Kidney (tissue), 14 donors: Measurements from ENCODE around the gene PRICKLE2. TPM values are rescaled to one million over a fixed set of nuclear protein-coding genes. Genes with fewer than 3 reads are reported as not detected.

ENCODE experiments used
- DNase-seq, 5 donors: peaks; one replicate each; pipeline ENCODE4 v3.0.0-alpha.2; 2013 to 2020
- FAIRE-seq: peaks from 2 replicates; lab custom pipeline; 2012; peaks lifted over from hg19 to GRCh38; lab: Jason Lieb, UNC
- H3K27ac ChIP-seq, 2 donors: one replicate each; pipeline ENCODE4 v1.7.0; 2013; ENCODE audit warnings: low read depth in 2 of 2, low read length in 2 of 2, inconsistent platforms in 1 of 2
- H3K27me3 ChIP-seq: one replicate; pipeline ENCODE4 v1.7.1; 2013; ENCODE audit warnings: low read length, inconsistent platforms; ENCODE audit not compliant: control insufficient read depth, insufficient read depth
- H3K36me3 ChIP-seq, 3 donors: one replicate each; pipeline versions ENCODE4 v1.7.0 to v1.7.1; 2013; ENCODE audit warnings: low read length in 3 of 3, control low read depth in 1 of 3, inconsistent platforms in 1 of 3; ENCODE audit not compliant: insufficient read depth in 3 of 3, control insufficient read depth in 2 of 3
- H3K4me1 ChIP-seq, 3 donors: one replicate each; pipeline versions ENCODE4 v1.7.0 to v1.7.1; 2013; ENCODE audit warnings: low read length in 3 of 3, inconsistent platforms in 1 of 3, low read depth in 1 of 3; ENCODE audit not compliant: control insufficient read depth in 2 of 3, insufficient read depth in 2 of 3
- H3K4me3 ChIP-seq, 3 donors: one replicate each; pipeline versions ENCODE4 v1.7.0 to v1.8.1; 2013; ENCODE audit warnings: low read length in 3 of 3, control low read depth in 1 of 3, inconsistent platforms in 1 of 3
- H3K9ac ChIP-seq, 3 donors: one replicate each; pipeline versions ENCODE4 v1.7.0 to v1.7.1; 2013; ENCODE audit warnings: low read length in 3 of 3, control low read depth in 1 of 3, inconsistent platforms in 1 of 3
- H3K9me3 ChIP-seq, 3 donors: one replicate each; pipeline versions ENCODE4 v1.7.0 to v1.7.1; 2013; ENCODE audit warnings: low read length in 3 of 3, control low read depth in 1 of 3, inconsistent platforms in 1 of 3; ENCODE audit not compliant: control insufficient read depth in 2 of 3, insufficient read depth in 1 of 3
- CTCF ChIP-seq: IDR thresholded peaks from 3 replicates; pipeline ENCODE4 v1.5.1; 2012; ENCODE audit warnings: mild to moderate bottlenecking, moderate library complexity, borderline replicate concordance; ENCODE audit not compliant: insufficient read depth; ENCODE audit errors: extremely low read depth
- intact Hi-C: fragments of 100-400 bp; cut with DNase I; formaldehyde crosslinking; loops from one replicate; pipeline ENCODE4 v1.11.1; 2022
- polyA plus RNA-seq: library from polyadenylated mRNA; stranded (reverse); fragments of 350-450 nt; fragmentation: Illumina TruSeq; extraction: RNeasy Lipid Tissue Mini Kit (QIAGEN cat#74804); gene quantifications from one replicate; pipeline ENCODE4 v1.2.3, GENCODE V29; 2014; ENCODE audit warnings: low read depth, low replicate concordance; ENCODE audit not compliant: insufficient read depth
- total RNA-seq: library from RNA; stranded (reverse); fragmentation: NEBNext Ultra II Directional; extraction: Animal tissue kit (Norgen Biotek cat#: 25700); gene quantifications from one replicate; pipeline ENCODE4 v1.2.1, GENCODE V29; 2021
- donor health status: control.
- donor health status: control.
- donor health status: control.
- donor health status: control.
- donor health status: control.
- donor health status: DM: yes; HTN: yes; CAD: no.
- donor health status: Normal renal cell carcinoma (clear cell type).

Gene PRICKLE2
- total and polyA plus RNA-seq, 2 donors from 2014 or later = 3.5 to 22.9 TPM

- FAIRE-seq (no peak), DNase-seq (no peak)
- Histone ChIP-seq H3K9me3 (no peaks in the 10 kb centered on the region), H3K27me3 (no peaks in the 10 kb centered on the region), H3K36me3 (no peaks in the 10 kb centered on the region), H3K4me1 (no peaks in the 10 kb centered on the region), H3K27ac (no peak overlapping the region), H3K4me3 (no peak overlapping the region), H3K9ac (no peak overlapping the region)
- no peak for TF ChIP-seq CTCF
- intact Hi-C loops = no loop called here
Observed at GRCh38 chr3:64257100-64257755, 32.0 kb upstream of the PRICKLE2 start.

- Histone ChIP-seq H3K4me1 (no peaks in the 10 kb centered on the region), H3K9ac (no peak overlapping the region), H3K27me3 (no peaks in the 10 kb centered on the region), H3K9me3 (no peaks in the 10 kb centered on the region), H3K36me3 (no peaks in the 10 kb centered on the region), H3K4me3 (no peak overlapping the region), H3K27ac (no peak overlapping the region)
- no peak for DNase-seq
- intact Hi-C loops = no loop called here
- FAIRE-seq = no peak
- no peak for TF ChIP-seq CTCF
Observed at GRCh38 chr3:64255741-64256340, 30.6 kb upstream of the PRICKLE2 start.

GRCh38 chr3:64254443-64254842 is 29.2 kb upstream of the PRICKLE2 start:
- no peak for TF ChIP-seq CTCF
- H3K36me3 ChIP-seq = no peaks in the 10 kb centered on the region
- FAIRE-seq (no peak), DNase-seq (no peak)
- intact Hi-C loops = no loop called here
- no peaks in the 10 kb centered on the region for H3K27me3 ChIP-seq
- no peak overlapping the region for H3K9ac ChIP-seq
- no peak overlapping the region for H3K4me3 ChIP-seq
- H3K27ac ChIP-seq = no peak overlapping the region
- H3K9me3 ChIP-seq = no peaks in the 10 kb centered on the region
- H3K4me1 ChIP-seq = no peaks in the 10 kb centered on the region
